BLaER1 treated with 17β-estradiol and CSF1 and Interleukin-3, amounts not matched to agents 10 nM and 100 nM (cell line): ENCODE results near the gene PLEKHA4.
"Not testable (repeated sequence)": the region's sequence is repeated elsewhere in the genome, so short reads cannot be mapped to it uniquely, and the experiment has no call there.

Experiments
- H3K27ac ChIP-seq, 11 experiments: shearing (Covaris generic); formaldehyde crosslinking; 2 replicates each; pipeline ENCODE4 v1.8.1; 2022
- H3K27me3 ChIP-seq, 11 experiments: shearing (Covaris generic); formaldehyde crosslinking; 2 replicates each; pipeline ENCODE4 v1.8.1; 2022
- H3K36me3 ChIP-seq, 11 experiments: shearing (Covaris generic); formaldehyde crosslinking; 2 replicates each; pipeline ENCODE4 v1.8.1; 2022
- H3K4me1 ChIP-seq, 10 experiments: shearing (Covaris generic); formaldehyde crosslinking; 2 replicates each; pipeline ENCODE4 v1.8.1; 2022
- H3K4me2 ChIP-seq, 11 experiments: shearing (Covaris generic); formaldehyde crosslinking; 2 replicates each; pipeline ENCODE4 v1.8.1; 2022
- H3K4me3 ChIP-seq, 10 experiments: shearing (Covaris generic); formaldehyde crosslinking; 2 replicates each; pipeline ENCODE4 v1.8.1; 2022
- H3K9ac ChIP-seq, 11 experiments: shearing (Covaris generic); formaldehyde crosslinking; 2 replicates each; pipeline ENCODE4 v1.8.1; 2022
- H3K9me3 ChIP-seq, 11 experiments: shearing (Covaris generic); formaldehyde crosslinking; replicated peaks in 1 of 11; 2 replicates each; pipeline ENCODE4 v1.8.1; 2022
- H4K20me1 ChIP-seq, 11 experiments: shearing (Covaris generic); formaldehyde crosslinking; 2 replicates each; pipeline ENCODE4 v1.8.1; 2022
- Cebpa-rat ChIP-seq, 11 experiments: shearing (Covaris generic); IDR thresholded peaks; 2 replicates each; pipeline ENCODE4 v1.8.1; 2022

Gene PLEKHA4

DNA sequence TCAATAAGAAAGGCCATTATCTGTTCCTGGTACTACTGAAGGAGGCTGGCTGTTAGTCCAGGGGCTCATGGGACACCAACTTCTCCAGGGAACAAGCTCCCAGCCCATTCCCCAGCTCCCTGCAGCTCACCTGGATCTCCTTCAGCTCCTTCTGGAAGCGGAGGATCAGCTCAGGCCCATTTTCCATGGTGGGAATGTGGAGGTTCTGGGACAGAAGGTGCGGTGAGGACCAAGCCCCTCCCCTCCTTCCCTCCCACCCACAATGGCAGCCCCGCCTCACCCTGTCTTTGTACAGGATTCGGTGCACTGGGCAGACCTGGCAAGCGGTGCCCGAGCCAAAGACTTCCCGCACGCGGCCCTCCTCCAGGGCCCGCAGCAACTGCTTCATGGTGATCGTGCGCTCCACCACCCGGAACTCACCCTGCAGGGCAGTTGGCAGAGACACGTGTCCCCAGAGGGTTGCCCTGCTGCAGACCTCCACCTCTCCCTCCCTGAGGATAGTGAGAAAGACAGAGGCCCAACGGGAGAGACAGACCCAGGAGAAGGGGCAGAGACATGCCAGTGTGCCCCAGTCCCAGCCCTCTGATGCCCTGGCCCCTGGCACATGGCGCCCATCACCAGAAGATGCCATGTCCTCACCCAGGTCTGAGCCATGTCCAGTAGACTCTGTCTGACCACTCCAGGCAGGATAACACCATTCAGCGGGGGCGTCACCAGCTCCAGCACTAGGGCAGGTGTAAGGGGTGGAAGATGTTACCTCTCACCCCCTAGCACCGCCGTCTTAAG, 71.9 kb downstream of the PLEKHA4 start:
- Histone ChIP-seq H4K20me1 (no peaks in the 10 kb centered on the region; a peak in 1 of 22 replicates), H3K27ac (peak overlapping the region in 9 of 11 experiments; percentile 25 to 86 (median 50); a peak in 17 of 22 replicates), H3K27me3 (no peaks in the 10 kb centered on the region), H3K36me3 (no peaks in the 10 kb centered on the region), H3K4me2 (peak overlapping the region; percentile 1 to 96 (median 89); a peak in 18 of 22 replicates), H3K4me3 (peak overlapping the region in 1 of 10 experiments; percentile 2; a peak in 1 of 20 replicates), H3K9me3 (no peaks in the 10 kb centered on the region), H3K4me1 (peaks cover 30 to 60% (median 57%) of the 10 kb centered on the region in 10 experiments), H3K9ac (peak overlapping the region in 9 of 11 experiments; percentile 4 to 80 (median 22); a peak in 11 of 22 replicates)
- TF ChIP-seq Cebpa-rat (IDR thresholded peaks at IDR 0.05), result no peak

- no peaks in the 10 kb centered on the region for H3K27me3 ChIP-seq
- H3K9ac ChIP-seq, result peak overlapping the region in 9 of 11 experiments; percentile 4 to 77 (median 22); a peak in 12 of 22 replicates
- H3K4me1 ChIP-seq, result peaks cover 30 to 58% (median 56%) of the 10 kb centered on the region in 10 experiments
- H4K20me1 ChIP-seq, result no peaks in the 10 kb centered on the region; a peak in 1 of 22 replicates
- no peaks in the 10 kb centered on the region for H3K9me3 ChIP-seq
- peak overlapping the region in 10 of 11 experiments; percentile 21 to 96 (median 90); a peak in 16 of 22 replicates for H3K4me2 ChIP-seq
- H3K36me3 ChIP-seq, result no peaks in the 10 kb centered on the region
- peak overlapping the region in 3 of 10 experiments; percentile 54 to 70 (median 67); a peak in 4 of 20 replicates for H3K4me3 ChIP-seq
- H3K27ac ChIP-seq, result peak overlapping the region in 9 of 11 experiments; percentile 25 to 86 (median 50); a peak in 18 of 22 replicates
- no peak for TF ChIP-seq Cebpa-rat (IDR thresholded peaks at IDR 0.05)
Measured at GRCh38 chr19:48795685-48796070, 72.7 kb downstream of the PLEKHA4 start.

- Histone ChIP-seq H3K4me1 (peaks cover 30 to 53% (median 52%) of the 10 kb centered on the region in 10 experiments), H3K27ac (peak overlapping the region; percentile 15 to 86 (median 55); a peak in 21 of 22 replicates), H3K36me3 (no peaks in the 10 kb centered on the region), H4K20me1 (no peaks in the 10 kb centered on the region), H3K4me3 (peak overlapping the region; percentile 54 to 70 (median 60)), H3K4me2 (peak overlapping the region; percentile 48 to 93 (median 78)), H3K9me3 (no peaks in the 10 kb centered on the region), H3K27me3 (no peaks in the 10 kb centered on the region), H3K9ac (peak overlapping the region; percentile 52 to 77 (median 69))
- peak in 4 of 11 experiments; percentile 23 to 39 (median 26); a peak in 2 of 22 replicates for TF ChIP-seq Cebpa-rat (IDR thresholded peaks at IDR 0.05)
Measured at GRCh38 chr19:48795055-48795684, 73.2 kb downstream of the PLEKHA4 start.

- Histone ChIP-seq H3K4me2 (peak overlapping the region in 8 of 11 experiments; percentile 48 to 86 (median 70); a peak in 13 of 22 replicates), H3K9ac (peak overlapping the region; percentile 4 to 77 (median 69); a peak in 15 of 22 replicates), H3K27ac (peak overlapping the region in 4 of 11 experiments; percentile 54 to 86 (median 70); a peak in 2 of 22 replicates), H3K9me3 (no peaks in the 10 kb centered on the region), H3K4me3 (no peak overlapping the region), H3K36me3 (no peaks in the 10 kb centered on the region), H3K27me3 (no peaks in the 10 kb centered on the region), H4K20me1 (no peaks in the 10 kb centered on the region), H3K4me1 (peaks cover 22 to 44% (median 43%) of the 10 kb centered on the region in 10 experiments)
- no peak for TF ChIP-seq Cebpa-rat (IDR thresholded peaks at IDR 0.05)
Measured at GRCh38 chr19:48794291-48794690, 74.1 kb downstream of the PLEKHA4 start.

DNA sequence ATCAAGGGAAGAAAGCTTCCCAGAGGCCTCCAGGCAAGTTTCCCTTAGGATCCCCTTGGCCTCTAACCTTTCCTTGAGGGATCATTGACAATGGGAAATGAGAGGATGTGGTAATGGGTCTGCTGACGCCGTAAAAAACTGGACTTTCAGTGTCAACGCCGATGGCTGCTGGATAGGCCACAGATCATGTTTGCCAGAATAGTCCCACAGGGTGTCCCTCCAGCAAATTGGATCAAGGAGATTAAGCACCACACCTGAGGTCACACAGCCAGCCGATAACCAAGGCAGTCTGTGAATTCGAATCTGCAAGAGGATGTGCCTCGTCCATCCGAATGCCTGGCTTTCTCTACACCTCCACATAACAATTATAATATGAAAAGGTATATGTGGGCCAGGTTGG, 75.1 kb downstream of the PLEKHA4 start:
- Histone ChIP-seq H3K27me3 (no peaks in the 10 kb centered on the region), H4K20me1 (no peaks in the 10 kb centered on the region), H3K4me1 (peaks cover 14 to 34% (median 33%) of the 10 kb centered on the region in 10 experiments; a peak in 18 of 20 replicates), H3K4me3 (no peak overlapping the region), H3K9ac (peak overlapping the region in 1 of 11 experiments; percentile 33; a peak in 2 of 22 replicates), H3K4me2 (no peak overlapping the region), H3K27ac (no peak overlapping the region), H3K36me3 (no peaks in the 10 kb centered on the region), H3K9me3 (no peaks in the 10 kb centered on the region)
- no peak for TF ChIP-seq Cebpa-rat (IDR thresholded peaks at IDR 0.05)

- not testable (repeated sequence) for H3K9ac ChIP-seq, H3K4me3 ChIP-seq, H3K9me3 ChIP-seq, H3K27ac ChIP-seq, H4K20me1 ChIP-seq, H3K27me3 ChIP-seq, H3K36me3 ChIP-seq, H3K4me2 ChIP-seq
- H3K4me1 ChIP-seq, result peaks cover 0 to 13% (median 3%) of the 10 kb centered on the region in 10 experiments; a peak in 14 of 20 replicates
Measured at GRCh38 chr19:48787331-48787730, 81.1 kb downstream of the PLEKHA4 start.
